ENCODE results near the gene GIGYF2. TPM values are rescaled to one million over a fixed set of nuclear protein-coding genes. Genes with fewer than 3 reads are reported as not detected.
A peak's percentile ranks its signal among the peaks of the same experiment; 100 is the strongest.

Gene GIGYF2
- polyA plus RNA-seq, 2 donors = 10.9 to 11.0 TPM

DNA sequence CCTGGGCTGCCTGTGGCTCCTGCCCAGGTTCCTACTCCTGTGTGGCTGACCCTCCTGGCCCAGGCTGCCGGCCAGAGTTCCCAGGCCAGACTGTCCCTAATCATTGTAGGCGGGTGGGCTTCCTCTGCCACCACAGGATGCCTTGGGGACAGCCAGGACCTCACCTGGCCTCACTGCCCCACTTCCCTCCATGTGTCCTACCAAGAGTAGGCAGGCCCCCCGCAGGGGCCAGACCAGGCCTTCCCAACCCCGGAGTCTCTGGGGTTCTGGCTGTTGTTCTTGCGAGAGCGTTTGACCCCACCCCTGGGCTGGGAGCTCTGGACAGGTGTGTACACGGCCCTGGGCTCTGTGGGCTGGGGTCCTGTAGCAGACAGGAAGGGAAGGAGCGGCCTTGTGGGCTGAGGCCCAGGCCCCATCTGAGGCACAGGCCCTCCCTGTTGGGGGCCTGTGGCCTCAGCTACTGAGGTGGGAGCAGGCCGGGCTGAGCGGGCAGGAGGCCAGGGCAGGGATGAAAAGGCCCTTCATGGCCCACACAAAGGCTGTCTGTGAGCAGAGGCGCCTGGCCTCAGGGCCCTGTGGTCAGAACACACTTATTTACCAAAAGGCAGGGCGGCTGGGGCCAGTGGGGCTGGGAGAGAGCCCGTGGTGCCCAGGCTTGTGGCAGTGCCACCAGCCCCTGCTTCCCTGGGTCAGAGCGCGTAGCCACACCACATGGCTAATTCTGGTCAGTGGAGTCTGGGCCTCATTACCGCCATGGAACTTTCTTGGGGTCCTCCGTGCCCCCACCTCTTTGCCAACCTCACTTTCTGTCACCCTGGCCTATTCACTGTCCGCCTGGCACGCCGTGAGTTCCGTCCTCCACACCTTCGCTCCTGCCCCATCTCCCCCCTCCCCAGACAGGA lies 175.0 kb downstream of the GIGYF2 start:
- H3K27me3 ChIP-seq (ENCODE audit: control insufficient read depth in 1 of 2, insufficient read depth in 2 of 2, low read length in 2 of 2) = no peaks in the 10 kb centered on the region
- WGBS, 2 donors = 87 to 90% methylated on average over 22 of the region's 22 CpGs
- H3K9me3 ChIP-seq (ENCODE audit: control insufficient read depth in 2 of 2, insufficient read depth in 1 of 2, low read depth in 1 of 2, low read length in 1 of 2) = no peaks in the 10 kb centered on the region
- no peak overlapping the region for H3K27ac ChIP-seq (ENCODE audit: low read depth in 2 of 2, low read length in 1 of 2)
- peaks cover 3% of the 10 kb centered on the region in 2 donors for H3K4me1 ChIP-seq (ENCODE audit: control insufficient read depth in 2 of 2, insufficient read depth in 2 of 2, low read length in 1 of 2)
- no peaks in the 10 kb centered on the region for H3K36me3 ChIP-seq (ENCODE audit: control insufficient read depth in 2 of 2, insufficient read depth in 2 of 2, low read length in 1 of 2)
- H3K4me3 ChIP-seq (ENCODE audit: low read depth in 1 of 2, low read length in 2 of 2) = no peak overlapping the region

DNA sequence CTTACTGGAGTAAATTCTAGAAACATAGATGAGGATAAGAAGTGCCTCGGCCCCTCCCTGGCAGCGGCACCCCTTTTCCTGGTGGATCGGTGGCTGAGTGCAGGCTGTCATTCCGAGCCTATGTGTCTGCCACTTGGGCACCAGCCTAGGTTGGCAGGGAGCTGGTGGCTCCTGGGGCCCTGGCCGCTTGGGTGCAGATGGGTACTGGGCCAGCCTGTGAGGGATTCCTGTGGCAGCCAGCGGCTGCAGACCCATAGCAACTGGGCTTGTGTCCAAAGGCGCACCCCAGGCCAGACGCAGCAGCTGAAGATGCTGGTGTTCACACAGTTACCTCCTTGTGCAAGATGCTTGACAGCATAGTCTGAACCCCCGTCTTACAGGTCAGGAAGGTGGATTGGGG lies 175.7 kb downstream of the GIGYF2 start:
- no peaks in the 10 kb centered on the region for H3K36me3 ChIP-seq (ENCODE audit: control insufficient read depth in 2 of 2, insufficient read depth in 2 of 2, low read length in 1 of 2)
- WGBS, 2 donors = 88 to 95% methylated on average over 9 of the region's 9 CpGs
- H3K27ac ChIP-seq (ENCODE audit: low read depth in 2 of 2, low read length in 1 of 2) = no peak overlapping the region
- no peaks in the 10 kb centered on the region for H3K27me3 ChIP-seq (ENCODE audit: control insufficient read depth in 1 of 2, insufficient read depth in 2 of 2, low read length in 2 of 2)
- H3K4me3 ChIP-seq (ENCODE audit: low read depth in 1 of 2, low read length in 2 of 2) = no peak overlapping the region
- H3K4me1 ChIP-seq (ENCODE audit: control insufficient read depth in 2 of 2, insufficient read depth in 2 of 2, low read length in 1 of 2) = peaks cover 3% of the 10 kb centered on the region in 2 donors
- H3K9me3 ChIP-seq (ENCODE audit: control insufficient read depth in 2 of 2, insufficient read depth in 1 of 2, low read depth in 1 of 2, low read length in 1 of 2) = no peaks in the 10 kb centered on the region

DNA sequence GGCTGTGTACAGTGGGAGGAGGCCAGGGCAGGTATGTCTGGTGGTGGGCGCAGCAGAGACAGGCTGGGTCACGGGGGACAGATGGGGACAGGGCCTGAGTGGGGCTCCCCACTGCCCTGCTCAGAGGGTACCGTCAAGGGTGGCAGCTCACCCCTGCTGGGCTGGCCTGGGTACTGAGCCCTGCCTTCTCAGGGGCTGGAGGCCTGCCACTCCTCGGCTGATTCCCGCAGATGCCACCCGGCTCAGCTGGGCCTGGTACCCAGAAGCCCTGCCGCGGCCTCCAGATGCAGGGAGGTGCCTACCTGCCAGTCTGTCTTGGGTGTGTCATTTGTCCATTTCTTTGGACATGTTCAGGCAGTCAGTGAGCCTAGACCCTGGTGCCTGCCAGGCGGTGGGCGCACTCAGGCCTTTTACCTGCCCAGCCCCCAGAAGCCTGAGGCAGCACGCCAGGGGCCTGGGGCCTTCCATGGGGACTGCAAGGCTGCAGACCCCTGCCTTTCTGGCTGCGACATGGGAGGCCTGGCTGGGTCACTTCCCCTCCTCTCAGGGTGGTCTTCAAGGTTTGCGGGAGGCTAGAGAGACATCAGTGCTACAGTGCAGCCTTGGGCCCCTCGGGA lies 176.3 kb downstream of the GIGYF2 start:
- WGBS, 2 donors = 86 to 90% methylated on average over 9 to 14 of the region's 14 CpGs

DNA sequence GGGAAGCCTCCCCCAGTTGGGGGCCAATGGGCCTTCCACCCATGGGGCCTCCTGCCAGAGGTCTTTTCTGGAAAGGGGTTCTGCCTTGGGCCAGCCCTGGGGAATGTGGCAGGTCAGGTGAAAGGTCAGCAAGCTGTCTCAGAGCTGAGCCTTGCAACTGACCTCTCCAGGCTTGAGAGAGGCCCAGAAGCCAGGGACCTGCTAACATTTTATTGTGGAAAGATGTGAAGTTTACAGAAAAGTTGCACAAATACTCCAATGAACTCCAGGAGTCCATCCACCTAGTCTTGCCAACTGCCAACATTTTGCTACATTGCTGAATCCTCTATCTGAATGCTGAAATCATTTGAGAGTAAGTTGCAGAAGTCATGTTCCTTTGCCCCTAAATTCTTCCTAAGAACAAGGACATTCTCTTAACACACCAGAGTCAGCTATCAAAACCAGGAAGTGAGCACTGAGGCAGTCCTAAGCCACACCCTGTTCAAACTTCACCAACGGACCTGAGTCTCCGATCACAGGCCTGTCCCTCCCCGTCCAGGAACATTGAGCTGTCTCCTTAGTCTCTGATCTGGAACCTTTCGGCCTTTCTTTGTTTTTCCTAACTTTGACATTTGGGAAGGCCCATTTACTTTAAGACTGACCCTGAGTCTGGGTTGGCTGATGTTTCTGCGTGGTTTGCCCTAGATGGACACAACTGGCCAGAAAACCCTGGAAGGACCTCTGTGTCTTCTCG lies 176.9 kb downstream of the GIGYF2 start:
- H3K4me1 ChIP-seq (ENCODE audit: control insufficient read depth in 2 of 2, insufficient read depth in 2 of 2, low read length in 1 of 2) = peaks cover 3% of the 10 kb centered on the region in 2 donors
- H3K36me3 ChIP-seq (ENCODE audit: control insufficient read depth in 2 of 2, insufficient read depth in 2 of 2, low read length in 1 of 2) = peaks cover 0 to 4% of the 10 kb centered on the region in 2 donors

More for the DNA sequence above, 176.3 kb downstream of the GIGYF2 start:
- Histone ChIP-seq H3K27me3 (ENCODE audit: control insufficient read depth in 1 of 2, insufficient read depth in 2 of 2, low read length in 2 of 2) (no peaks in the 10 kb centered on the region), H3K4me3 (ENCODE audit: low read depth in 1 of 2, low read length in 2 of 2) (no peak overlapping the region), H3K9me3 (ENCODE audit: control insufficient read depth in 2 of 2, insufficient read depth in 1 of 2, low read depth in 1 of 2, low read length in 1 of 2) (no peaks in the 10 kb centered on the region), H3K36me3 (ENCODE audit: control insufficient read depth in 2 of 2, insufficient read depth in 2 of 2, low read length in 1 of 2) (no peaks in the 10 kb centered on the region), H3K4me1 (ENCODE audit: control insufficient read depth in 2 of 2, insufficient read depth in 2 of 2, low read length in 1 of 2) (peaks cover 3% of the 10 kb centered on the region in 2 donors), H3K27ac (ENCODE audit: low read depth in 2 of 2, low read length in 1 of 2) (no peak overlapping the region)

DNA sequence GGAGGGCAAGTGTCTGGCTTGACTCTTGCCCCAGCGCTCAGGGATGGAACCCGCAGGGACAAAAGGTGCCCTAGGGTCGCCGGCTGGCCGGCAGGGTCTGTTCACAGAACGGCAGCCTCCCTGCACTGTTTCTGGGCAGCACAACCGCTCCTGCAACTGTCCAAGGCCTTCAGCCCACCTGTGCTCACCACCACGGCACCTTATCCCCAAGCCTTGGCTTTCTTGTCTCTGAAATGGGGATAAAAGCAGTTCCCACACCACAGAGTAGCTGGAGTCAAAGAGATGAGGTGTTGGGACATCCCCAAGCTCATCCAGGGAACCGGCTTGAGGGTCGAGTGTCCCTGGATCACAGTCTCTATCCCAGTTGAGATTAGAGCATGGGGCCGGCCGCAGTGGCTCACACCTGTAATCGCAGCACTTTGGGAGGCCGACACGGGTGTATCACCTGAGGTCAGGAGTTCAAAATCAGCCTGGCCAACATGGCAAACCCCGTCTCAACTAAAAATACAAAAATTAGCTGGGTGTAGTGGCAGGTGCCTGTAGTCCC lies 177.6 kb downstream of the GIGYF2 start:
- peaks cover 0 to 10% of the 10 kb centered on the region in 2 donors for H3K36me3 ChIP-seq (ENCODE audit: control insufficient read depth in 2 of 2, insufficient read depth in 2 of 2, low read length in 1 of 2)
- H3K4me3 ChIP-seq (ENCODE audit: low read depth in 1 of 2, low read length in 2 of 2) = no peak overlapping the region
- 88 to 93% methylated on average over 16 of the region's 16 CpGs for WGBS, 2 donors
- H3K9me3 ChIP-seq (ENCODE audit: control insufficient read depth in 2 of 2, insufficient read depth in 1 of 2, low read depth in 1 of 2, low read length in 1 of 2) = no peaks in the 10 kb centered on the region
- peaks cover 3% of the 10 kb centered on the region in 2 donors for H3K4me1 ChIP-seq (ENCODE audit: control insufficient read depth in 2 of 2, insufficient read depth in 2 of 2, low read length in 1 of 2)
- no peaks in the 10 kb centered on the region for H3K27me3 ChIP-seq (ENCODE audit: control insufficient read depth in 1 of 2, insufficient read depth in 2 of 2, low read length in 2 of 2)
- H3K27ac ChIP-seq (ENCODE audit: low read depth in 2 of 2, low read length in 1 of 2) = no peak overlapping the region

More for the DNA sequence above, 176.9 kb downstream of the GIGYF2 start:
- 64 to 79% methylated on average over 6 of the region's 6 CpGs for WGBS, 2 donors
- Histone ChIP-seq H3K27ac (ENCODE audit: low read depth in 2 of 2, low read length in 1 of 2) (no peak overlapping the region), H3K9me3 (ENCODE audit: control insufficient read depth in 2 of 2, insufficient read depth in 1 of 2, low read depth in 1 of 2, low read length in 1 of 2) (no peaks in the 10 kb centered on the region), H3K4me3 (ENCODE audit: low read depth in 1 of 2, low read length in 2 of 2) (no peak overlapping the region), H3K27me3 (ENCODE audit: control insufficient read depth in 1 of 2, insufficient read depth in 2 of 2, low read length in 2 of 2) (no peaks in the 10 kb centered on the region)

DNA sequence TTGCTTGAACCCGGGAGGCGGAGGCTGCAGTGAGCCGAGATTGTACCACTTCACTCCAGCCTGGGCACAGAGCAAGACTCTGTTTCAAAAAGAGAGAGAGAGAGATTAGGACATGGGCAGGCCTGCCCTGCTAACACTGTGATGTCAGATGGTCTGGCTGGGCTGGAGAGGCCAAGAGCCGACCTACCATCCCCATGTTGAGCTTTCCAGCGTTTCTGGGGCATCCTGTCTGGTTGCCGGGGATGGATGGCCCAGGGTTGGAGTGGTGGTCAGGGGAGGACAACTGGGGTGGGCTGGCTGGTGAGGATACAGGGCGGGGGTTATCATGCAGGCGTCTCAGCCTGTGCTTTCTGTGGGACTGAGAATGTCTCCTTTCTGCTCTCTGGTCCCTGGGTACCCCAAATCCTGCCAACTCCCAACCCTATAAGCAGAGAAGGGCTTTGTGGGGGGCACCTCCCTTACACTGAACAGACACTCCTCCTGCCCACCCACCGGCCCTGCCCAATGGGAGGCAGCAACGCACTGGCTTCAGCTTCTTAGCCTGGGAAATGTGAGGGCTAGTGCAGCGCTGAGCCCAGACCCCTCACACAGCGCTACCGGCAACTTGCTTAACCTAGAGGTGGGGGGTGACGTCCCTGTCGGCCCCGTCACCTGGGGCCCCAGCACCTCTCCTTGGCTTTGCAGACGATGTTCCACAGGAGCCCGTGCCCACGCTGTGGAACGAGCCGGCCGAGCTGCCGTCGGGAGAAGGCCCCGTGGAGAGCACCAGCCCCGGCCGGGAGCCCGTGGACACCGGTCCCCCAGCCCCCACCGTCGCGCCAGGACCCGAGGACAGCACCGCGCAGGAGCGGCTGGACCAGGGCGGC lies 178.4 kb downstream of the GIGYF2 start:
- 19 to 21% methylated on average over 37 of the region's 37 CpGs for WGBS, 2 donors
- H3K4me1 ChIP-seq (ENCODE audit: control insufficient read depth in 2 of 2, insufficient read depth in 2 of 2, low read length in 1 of 2) = peaks cover 3% of the 10 kb centered on the region in 2 donors

DNA sequence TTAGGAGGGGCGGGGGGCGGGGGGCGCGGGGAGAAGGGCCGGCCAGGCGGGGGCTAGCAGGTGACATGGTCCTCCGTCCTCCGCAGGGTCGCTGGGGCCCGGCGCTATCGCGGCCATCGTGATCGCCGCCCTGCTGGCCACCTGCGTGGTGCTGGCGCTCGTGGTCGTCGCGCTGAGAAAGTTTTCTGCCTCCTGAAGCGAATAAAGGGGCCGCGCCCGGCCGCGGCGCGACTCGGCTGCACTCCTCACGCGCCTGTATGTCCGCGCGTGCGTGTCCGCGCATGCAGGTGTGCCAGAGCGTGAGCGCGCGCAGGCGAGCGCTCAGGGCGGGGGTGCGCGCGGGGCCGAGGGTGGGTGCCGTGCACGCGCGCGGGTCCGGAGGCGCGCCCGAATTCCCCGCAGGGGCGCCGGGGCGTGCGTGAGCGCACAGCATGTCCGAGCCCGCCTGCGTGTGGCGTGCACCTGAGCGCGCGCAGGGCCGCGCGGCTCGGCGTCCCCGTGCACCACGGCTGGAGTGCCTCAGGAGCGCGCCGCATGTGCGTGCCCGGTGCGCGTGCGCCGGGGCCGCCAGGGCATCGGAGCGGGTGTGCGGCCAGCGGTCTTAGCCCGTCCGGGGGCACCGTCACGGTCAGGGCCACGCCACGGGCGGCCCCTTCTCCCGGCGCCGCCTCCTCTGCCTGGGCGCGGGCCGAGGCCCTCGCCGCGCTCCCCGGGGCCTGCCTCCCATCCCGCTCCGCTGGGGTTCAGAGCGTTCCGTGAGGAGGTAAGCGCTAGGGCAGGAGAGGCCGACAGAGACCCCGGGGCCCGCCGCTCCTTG lies 179.2 kb downstream of the GIGYF2 start:
- Histone ChIP-seq H3K4me1 (ENCODE audit: control insufficient read depth in 2 of 2, insufficient read depth in 2 of 2, low read length in 1 of 2) (peaks cover 3% of the 10 kb centered on the region in 2 donors), H3K27ac (ENCODE audit: low read depth in 2 of 2, low read length in 1 of 2) (no peak overlapping the region), H3K4me3 (ENCODE audit: low read depth in 1 of 2, low read length in 2 of 2) (peak overlapping the region; percentile 54 to 62), H3K9me3 (ENCODE audit: control insufficient read depth in 2 of 2, insufficient read depth in 1 of 2, low read depth in 1 of 2, low read length in 1 of 2) (no peaks in the 10 kb centered on the region), H3K27me3 (ENCODE audit: control insufficient read depth in 1 of 2, insufficient read depth in 2 of 2, low read length in 2 of 2) (no peaks in the 10 kb centered on the region), H3K36me3 (ENCODE audit: control insufficient read depth in 2 of 2, insufficient read depth in 2 of 2, low read length in 1 of 2) (peaks cover 0 to 14% of the 10 kb centered on the region in 2 donors)
- 1% methylated on average over 85 to 119 of the region's 119 CpGs for WGBS, 2 donors

More for the DNA sequence above, 178.4 kb downstream of the GIGYF2 start:
- Histone ChIP-seq H3K9me3 (ENCODE audit: control insufficient read depth in 2 of 2, insufficient read depth in 1 of 2, low read depth in 1 of 2, low read length in 1 of 2) (no peaks in the 10 kb centered on the region), H3K36me3 (ENCODE audit: control insufficient read depth in 2 of 2, insufficient read depth in 2 of 2, low read length in 1 of 2) (peaks cover 0 to 10% of the 10 kb centered on the region in 2 donors), H3K27me3 (ENCODE audit: control insufficient read depth in 1 of 2, insufficient read depth in 2 of 2, low read length in 2 of 2) (no peaks in the 10 kb centered on the region), H3K4me3 (ENCODE audit: low read depth in 1 of 2, low read length in 2 of 2) (peak overlapping the region; percentile 38 to 62), H3K27ac (ENCODE audit: low read depth in 2 of 2, low read length in 1 of 2) (no peak overlapping the region)

DNA sequence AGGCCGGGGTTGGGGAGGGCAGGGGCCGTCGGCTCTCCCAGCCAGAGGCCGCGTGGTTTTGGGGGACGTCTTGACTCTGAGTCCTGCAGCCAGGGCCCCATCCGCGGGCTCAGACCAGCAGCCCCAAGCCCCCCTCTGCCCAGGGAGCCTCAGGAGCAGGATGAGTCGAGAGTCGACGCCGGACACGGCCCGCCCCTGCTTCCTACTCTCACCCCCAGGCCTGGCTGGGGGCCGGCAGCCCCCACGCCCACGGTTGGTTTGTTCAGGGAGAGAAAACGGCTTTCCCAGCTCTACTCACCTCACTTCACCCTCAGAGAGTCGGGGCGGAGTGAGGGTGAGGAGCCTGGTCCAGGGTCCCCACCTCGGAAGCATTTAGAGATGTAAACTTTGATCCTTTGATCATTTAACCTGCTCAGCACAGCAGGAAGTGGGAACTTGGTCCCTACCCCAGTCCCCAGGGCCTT lies 179.9 kb downstream of the GIGYF2 start:
- H3K27ac ChIP-seq (ENCODE audit: low read depth in 2 of 2, low read length in 1 of 2) = no peak overlapping the region
- no peaks in the 10 kb centered on the region for H3K27me3 ChIP-seq (ENCODE audit: control insufficient read depth in 1 of 2, insufficient read depth in 2 of 2, low read length in 2 of 2)
- H3K4me3 ChIP-seq (ENCODE audit: low read depth in 1 of 2, low read length in 2 of 2) = peak overlapping the region; percentile 54 to 62
- peaks cover 0 to 14% of the 10 kb centered on the region in 2 donors for H3K36me3 ChIP-seq (ENCODE audit: control insufficient read depth in 2 of 2, insufficient read depth in 2 of 2, low read length in 1 of 2)
- H3K4me1 ChIP-seq (ENCODE audit: control insufficient read depth in 2 of 2, insufficient read depth in 2 of 2, low read length in 1 of 2) = peaks cover 3% of the 10 kb centered on the region in 2 donors
- H3K9me3 ChIP-seq (ENCODE audit: control insufficient read depth in 2 of 2, insufficient read depth in 1 of 2, low read depth in 1 of 2, low read length in 1 of 2) = no peaks in the 10 kb centered on the region
- 21% methylated on average over 20 to 21 of the region's 21 CpGs for WGBS, 2 donors

Measured in esophagus (tissue), 2 donors.